Hematopoietic multipotent progenitor cell treated with erythropoietin and hydrocortisone succinate and interleukin-3 and kit ligand, for 15 days (in vitro differentiated cells): ENCODE results near the gene PHF2.

ENCODE experiments used
- DNase-seq: peaks from one replicate; pipeline ENCODE4 v3.0.0-alpha.2; 2015; ENCODE audit warnings: low spot score

The PHF2 gene

GRCh38 chr9:93630806-93631411, 54.5 kb downstream of the PHF2 start:
- no peak for DNase-seq

- no peak for DNase-seq
Measured at GRCh38 chr9:93633492-93634221, 57.3 kb downstream of the PHF2 start.

GRCh38 chr9:93634311-93635185, 58.2 kb downstream of the PHF2 start:
- DNase-seq, result no peak

GRCh38 chr9:93635186-93636107, 59.1 kb downstream of the PHF2 start:
- no peak for DNase-seq

GRCh38 chr9:93636172-93636661, 59.8 kb downstream of the PHF2 start:
- no peak for DNase-seq

- no peak for DNase-seq
Measured at GRCh38 chr9:93636667-93637066, 60.3 kb downstream of the PHF2 start.

GRCh38 chr9:93637886-93638285, 61.5 kb downstream of the PHF2 start:
- no peak for DNase-seq

GRCh38 chr9:93640027-93640426, 63.6 kb downstream of the PHF2 start:
- no peak for DNase-seq

- DNase-seq, result no peak
Measured at GRCh38 chr9:93642961-93643360, 66.6 kb downstream of the PHF2 start.

GRCh38 chr9:93644397-93645088, 68.2 kb downstream of the PHF2 start:
- no peak for DNase-seq

- no peak for DNase-seq
Measured at GRCh38 chr9:93645149-93645889, 68.9 kb downstream of the PHF2 start.

GRCh38 chr9:93645921-93646639, 69.7 kb downstream of the PHF2 start:
- no peak for DNase-seq

- no peak for DNase-seq
Measured at GRCh38 chr9:93646640-93647178, 70.3 kb downstream of the PHF2 start.

GRCh38 chr9:93648181-93648580, 71.8 kb downstream of the PHF2 start:
- DNase-seq, result no peak

GRCh38 chr9:93648836-93649235, 72.5 kb downstream of the PHF2 start:
- no peak for DNase-seq

- DNase-seq, result no peak
Measured at GRCh38 chr9:93649610-93650261, 73.4 kb downstream of the PHF2 start.

GRCh38 chr9:93650448-93650847, 74.1 kb downstream of the PHF2 start:
- DNase-seq, result no peak

- DNase-seq, result no peak
Measured at GRCh38 chr9:93651521-93651950, 75.2 kb downstream of the PHF2 start.
